Ishikawa (cell line): ENCODE measurements around the gene LYRM4.

Experiments
- EGR1 ChIP-seq: IDR thresholded peaks from 2 replicates; pipeline ENCODE4 v1.6.1; 2012
- EP300 ChIP-seq: IDR thresholded peaks from 2 replicates; pipeline ENCODE4 v1.6.1; 2012; ENCODE audit warnings: borderline replicate concordance
- FOXM1 ChIP-seq: IDR thresholded peaks from 2 replicates; pipeline ENCODE4 v1.6.1; 2012; ENCODE audit warnings: low read depth, borderline replicate concordance
- MAX ChIP-seq: IDR thresholded peaks from 2 replicates; pipeline ENCODE4 v1.6.1; 2012
- RAD21 ChIP-seq: IDR thresholded peaks from 2 replicates; pipeline ENCODE4 v1.6.1; 2012; ENCODE audit warnings: low read depth
- REST ChIP-seq: IDR thresholded peaks from 2 replicates; pipeline ENCODE4 v1.6.1; 2012; ENCODE audit warnings: low read depth, mild to moderate bottlenecking
- TAF1 ChIP-seq: IDR thresholded peaks from 2 replicates; pipeline ENCODE4 v1.6.1; 2012; ENCODE audit warnings: low read depth, mild to moderate bottlenecking
- TCF12 ChIP-seq: IDR thresholded peaks from 2 replicates; pipeline ENCODE4 v1.6.1; 2012; ENCODE audit warnings: low read depth
- TEAD4 ChIP-seq: IDR thresholded peaks from 2 replicates; pipeline ENCODE4 v1.6.1; 2012
- USF1 ChIP-seq: IDR thresholded peaks from 2 replicates; pipeline ENCODE4 v1.6.1; 2012
- YY1 ChIP-seq: IDR thresholded peaks from 2 replicates; pipeline ENCODE4 v1.6.1; 2012; ENCODE audit warnings: low read depth
- ZBTB7A ChIP-seq: IDR thresholded peaks from 2 replicates; pipeline ENCODE4 v1.6.1; 2012; ENCODE audit warnings: low read depth

- TF ChIP-seq RAD21 (no peak), REST (no peak), USF1 (no peak), EP300 (no peak), FOXM1 (no peak), TCF12 (no peak), YY1 (no peak), TAF1 (no peak), MAX (no peak), EGR1 (no peak), ZBTB7A (no peak), TEAD4 (no peak)
Measured at GRCh38 chr6:5208057-5208456, 52.7 kb downstream of the LYRM4 start.
